ENCODE measurements around the gene CCR8.
"Not testable (repeated sequence)": the region's sequence is repeated elsewhere in the genome, so short reads cannot be mapped to it uniquely, and the experiment has no call there.

CCR8 gene

DNA sequence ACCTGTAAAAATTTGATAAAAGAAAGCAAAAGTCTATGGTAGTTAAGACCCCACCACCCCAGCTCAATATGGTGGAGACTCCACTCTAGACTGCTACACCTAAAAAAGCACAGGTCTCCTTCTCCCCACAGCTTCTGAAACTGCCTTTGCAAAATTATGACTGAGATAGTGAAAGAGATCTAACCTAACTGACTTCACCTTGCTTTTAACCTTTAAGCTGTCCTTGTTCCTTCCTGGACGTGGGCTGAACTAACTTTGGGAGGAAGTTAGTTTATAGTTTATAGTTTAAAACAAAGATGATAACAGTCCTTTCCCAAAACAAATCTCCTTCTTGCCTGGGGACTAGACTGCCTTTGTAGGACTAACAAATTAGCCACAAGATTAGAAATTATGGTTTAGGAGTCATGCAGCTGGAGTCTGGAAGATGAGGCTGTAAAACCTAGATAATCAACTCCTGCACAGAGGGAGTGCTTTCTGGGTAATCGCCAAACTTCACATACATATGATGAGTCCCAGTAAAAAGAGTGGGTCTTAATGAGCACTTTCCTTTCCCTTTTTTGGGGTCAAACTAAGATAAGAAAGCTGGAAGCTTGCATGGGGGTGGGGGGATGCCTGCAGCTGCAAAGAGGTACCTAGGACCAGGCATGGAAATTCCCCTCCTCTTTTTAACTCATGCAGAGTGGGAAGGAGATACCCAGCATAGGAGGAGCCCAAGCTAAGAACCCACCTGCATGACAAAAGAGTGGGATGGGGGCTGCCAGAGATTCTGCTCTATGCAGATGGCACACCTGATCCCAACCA is 17.5 kb downstream of the CCR8 start:
- TF ChIP-seq, protein P1, sequence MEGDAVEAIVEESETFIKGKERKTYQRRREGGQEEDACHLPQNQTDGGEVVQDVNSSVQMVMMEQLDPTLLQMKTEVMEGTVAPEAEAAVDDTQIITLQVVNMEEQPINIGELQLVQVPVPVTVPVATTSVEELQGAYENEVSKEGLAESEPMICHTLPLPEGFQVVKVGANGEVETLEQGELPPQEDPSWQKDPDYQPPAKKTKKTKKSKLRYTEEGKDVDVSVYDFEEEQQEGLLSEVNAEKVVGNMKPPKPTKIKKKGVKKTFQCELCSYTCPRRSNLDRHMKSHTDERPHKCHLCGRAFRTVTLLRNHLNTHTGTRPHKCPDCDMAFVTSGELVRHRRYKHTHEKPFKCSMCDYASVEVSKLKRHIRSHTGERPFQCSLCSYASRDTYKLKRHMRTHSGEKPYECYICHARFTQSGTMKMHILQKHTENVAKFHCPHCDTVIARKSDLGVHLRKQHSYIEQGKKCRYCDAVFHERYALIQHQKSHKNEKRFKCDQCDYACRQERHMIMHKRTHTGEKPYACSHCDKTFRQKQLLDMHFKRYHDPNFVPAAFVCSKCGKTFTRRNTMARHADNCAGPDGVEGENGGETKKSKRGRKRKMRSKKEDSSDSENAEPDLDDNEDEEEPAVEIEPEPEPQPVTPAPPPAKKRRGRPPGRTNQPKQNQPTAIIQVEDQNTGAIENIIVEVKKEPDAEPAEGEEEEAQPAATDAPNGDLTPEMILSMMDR (IDR thresholded peaks at IDR 0.05; ENCODE audit: unreplicated experiment in 3 of 3) = no peak
- Mint-ChIP-seq H3K36me3 (ENCODE audit: low read depth) (no peaks in the 10 kb centered on the region), H3K27ac (no peak overlapping the region), H3K4me3 (no peak overlapping the region), H3K27me3 (ENCODE audit: low read depth) (no peaks in the 10 kb centered on the region), H3K4me1 (no peaks in the 10 kb centered on the region), H3K9me3 (no peaks in the 10 kb centered on the region)

DNA sequence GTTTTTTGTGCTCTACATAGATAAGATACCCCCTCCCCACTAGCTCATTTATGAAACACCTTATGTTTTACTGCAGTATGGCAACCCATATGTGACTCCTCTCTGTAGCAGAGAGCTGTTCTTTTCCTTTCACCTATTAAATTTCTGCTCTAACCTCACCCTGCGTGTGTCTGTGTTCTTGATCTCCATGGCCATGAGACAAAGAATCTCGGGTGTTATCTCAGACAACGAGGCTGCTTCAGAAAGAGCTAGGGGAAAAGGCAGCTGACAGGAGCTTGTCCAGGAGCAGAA is 18.0 kb downstream of the CCR8 start:
- Mint-ChIP-seq H3K9me3 (no peaks in the 10 kb centered on the region), H3K4me1 (no peaks in the 10 kb centered on the region), H3K27me3 (ENCODE audit: low read depth) (no peaks in the 10 kb centered on the region), H3K36me3 (ENCODE audit: low read depth) (no peaks in the 10 kb centered on the region), H3K27ac (no peak overlapping the region), H3K4me3 (no peak overlapping the region)
- TF ChIP-seq, protein P1 (IDR thresholded peaks at IDR 0.05; ENCODE audit: unreplicated experiment in 3 of 3) = no peak

DNA sequence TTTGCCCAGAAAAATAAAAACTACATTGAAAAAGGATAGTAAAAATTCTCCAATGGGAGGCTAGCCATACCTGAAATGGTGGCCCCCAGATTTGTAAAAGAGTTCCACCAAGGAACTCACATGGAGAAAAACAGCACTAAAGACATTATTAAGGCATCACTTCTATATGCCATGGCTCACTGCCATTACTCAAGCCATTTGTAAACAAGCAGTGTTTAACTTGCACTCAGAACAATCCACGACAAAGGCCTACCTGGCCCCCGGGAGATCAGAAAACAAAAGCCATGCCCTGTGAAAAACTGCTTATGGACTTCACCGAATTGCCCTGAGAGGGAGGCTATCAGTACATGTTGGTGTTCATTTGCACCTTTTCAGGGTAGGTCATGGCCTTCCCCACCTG is 19.6 kb downstream of the CCR8 start:
- Mint-ChIP-seq H3K4me3 (no peak overlapping the region), H3K9me3 (no peaks in the 10 kb centered on the region), H3K36me3 (ENCODE audit: low read depth) (no peaks in the 10 kb centered on the region), H3K4me1 (no peaks in the 10 kb centered on the region), H3K27ac (no peak overlapping the region), H3K27me3 (ENCODE audit: low read depth) (no peaks in the 10 kb centered on the region)
- TF ChIP-seq, protein P1 (IDR thresholded peaks at IDR 0.05; ENCODE audit: unreplicated experiment in 3 of 3) = no peak

DNA sequence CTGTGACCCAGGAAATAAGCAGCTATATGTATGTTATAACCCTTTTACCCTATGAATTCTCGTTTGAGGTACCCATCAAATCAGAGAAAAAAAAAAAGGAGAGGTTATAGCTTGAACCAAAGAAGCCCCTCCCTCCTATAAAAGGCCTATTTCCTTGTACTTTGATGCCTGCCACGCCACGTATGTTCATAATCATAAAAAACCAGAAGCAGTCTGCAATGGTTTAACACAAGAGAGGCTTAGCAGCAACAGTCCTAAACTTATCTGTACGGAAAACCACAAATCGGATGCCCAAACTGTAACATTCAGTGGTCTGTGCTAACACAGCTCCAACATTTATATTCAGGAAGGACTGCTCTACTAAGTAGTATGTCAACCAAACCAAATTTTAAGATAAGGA is 21.2 kb downstream of the CCR8 start:
- no peaks in the 10 kb centered on the region for H3K9me3 Mint-ChIP-seq
- no peaks in the 10 kb centered on the region for H3K4me1 Mint-ChIP-seq
- TF ChIP-seq, protein P1 (IDR thresholded peaks at IDR 0.05; ENCODE audit: unreplicated experiment in 3 of 3) = no peak
- no peaks in the 10 kb centered on the region for H3K27me3 Mint-ChIP-seq (ENCODE audit: low read depth)
- H3K27ac Mint-ChIP-seq = no peak overlapping the region
- no peaks in the 10 kb centered on the region for H3K36me3 Mint-ChIP-seq (ENCODE audit: low read depth)
- H3K4me3 Mint-ChIP-seq = no peak overlapping the region

DNA sequence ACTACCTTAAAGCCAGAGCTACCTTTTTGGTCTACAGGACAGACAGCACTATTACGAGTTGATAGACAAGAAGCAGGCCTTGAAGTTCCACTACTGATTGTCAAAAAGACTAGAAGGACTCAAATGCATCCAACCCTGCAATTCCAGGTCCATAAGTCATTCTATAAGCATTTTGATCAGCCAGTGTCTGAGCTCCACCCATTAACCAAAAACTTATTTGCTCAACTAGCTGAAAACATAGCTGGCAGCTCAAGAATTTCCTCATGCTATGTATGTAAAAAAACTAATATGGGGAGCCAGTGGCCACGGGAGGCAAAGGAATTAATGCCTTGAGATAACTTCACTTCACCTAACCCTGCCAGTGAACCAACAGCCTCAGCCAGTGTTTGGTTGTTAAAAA is 21.6 kb downstream of the CCR8 start:
- not testable (repeated sequence) for H3K4me1 Mint-ChIP-seq; H3K27me3 Mint-ChIP-seq (ENCODE audit: low read depth); H3K27ac Mint-ChIP-seq; H3K4me3 Mint-ChIP-seq; H3K9me3 Mint-ChIP-seq; H3K36me3 Mint-ChIP-seq (ENCODE audit: low read depth)

DNA sequence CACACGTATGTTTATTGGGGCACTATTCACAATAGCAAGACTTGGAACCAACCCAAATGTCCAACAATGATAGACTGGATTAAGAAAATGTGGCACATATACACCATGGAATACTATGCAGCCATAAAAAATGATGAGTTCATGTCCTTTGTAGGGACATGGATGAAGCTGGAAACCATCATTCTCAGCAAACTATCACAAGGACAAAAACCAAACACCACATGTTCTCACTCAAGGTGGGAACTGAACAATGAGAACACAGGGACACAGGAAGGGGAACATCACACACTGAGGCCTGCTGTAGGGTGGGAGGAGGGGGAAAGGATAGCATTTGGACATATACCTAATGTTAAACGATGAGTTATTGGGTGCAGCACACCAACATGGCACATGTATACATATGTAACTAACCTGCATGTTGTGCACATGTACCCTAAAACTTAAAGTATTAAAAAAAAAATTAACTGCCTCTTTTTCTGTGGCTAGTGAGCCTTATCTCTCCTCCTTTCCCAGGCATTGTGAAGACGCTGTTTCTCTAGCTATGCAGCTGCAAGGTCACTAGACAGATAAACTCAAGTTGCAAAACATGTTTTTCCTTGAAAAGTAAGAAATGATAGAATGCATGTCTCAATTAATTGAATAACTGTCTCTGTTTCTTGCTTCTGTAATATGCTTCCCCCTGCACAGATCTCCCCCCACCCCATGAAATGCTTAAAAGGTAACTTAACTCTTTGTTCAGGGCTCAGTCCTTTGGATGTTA is 23.8 kb downstream of the CCR8 start:
- H3K27me3 Mint-ChIP-seq (ENCODE audit: low read depth); H3K4me3 Mint-ChIP-seq; H3K36me3 Mint-ChIP-seq (ENCODE audit: low read depth); H3K27ac Mint-ChIP-seq; H3K4me1 Mint-ChIP-seq; H3K9me3 Mint-ChIP-seq: not testable (repeated sequence)

DNA sequence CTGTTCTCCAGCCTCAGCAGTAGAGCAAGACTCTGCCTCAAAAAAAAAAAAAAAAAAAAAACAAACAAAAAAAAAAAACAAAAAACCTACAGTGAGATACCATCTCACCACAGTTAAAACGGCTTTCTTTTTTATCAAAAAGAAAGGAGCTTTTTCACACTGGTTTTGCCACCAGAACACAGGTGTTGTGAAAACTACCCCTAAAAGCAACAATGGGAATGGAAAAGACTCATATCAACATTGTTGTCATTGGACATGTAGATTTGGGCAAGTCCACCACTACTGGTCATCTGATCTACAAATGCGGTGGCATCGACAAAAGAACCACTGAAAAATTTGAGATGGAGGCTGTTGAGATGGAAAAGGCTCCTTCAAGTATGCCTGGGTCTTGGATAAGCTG is 28.8 kb downstream of the CCR8 start:
- Mint-ChIP-seq H3K4me3 (no peak overlapping the region), H3K36me3 (ENCODE audit: low read depth) (no peaks in the 10 kb centered on the region), H3K27me3 (ENCODE audit: low read depth) (no peaks in the 10 kb centered on the region), H3K4me1 (no peaks in the 10 kb centered on the region), H3K27ac (no peak overlapping the region), H3K9me3 (no peaks in the 10 kb centered on the region)
- TF ChIP-seq, protein P1 (IDR thresholded peaks at IDR 0.05; ENCODE audit: unreplicated experiment in 3 of 3) = no peak

Measured in nephron (organoid).